HepG2 (cell line): ENCODE results near the gene MAPK12. TPM values are rescaled to one million over a fixed set of nuclear protein-coding genes. Genes with fewer than 3 reads are reported as not detected.

ENCODE experiments used
- FOXK1 ChIP-seq: sonication (generic); formaldehyde crosslinking; IDR thresholded peaks from 2 replicates; pipeline ENCODE4 v1.4.0; 2020; ENCODE audit warnings: low read depth, missing genetic modification reagents, borderline replicate concordance
- GATA4 ChIP-seq: sonication (generic); IDR thresholded peaks from 2 replicates; pipeline ENCODE4 v1.6.1; 2016; ENCODE audit warnings: antibody characterized with exemption, low read depth, borderline replicate concordance
- HDAC1 ChIP-seq: sonication (generic); formaldehyde crosslinking; IDR thresholded peaks from 2 replicates; pipeline ENCODE4 v1.5.1; 2020; ENCODE audit warnings: mild to moderate bottlenecking, missing genetic modification reagents
- NR2C2 ChIP-seq: sonication (generic); formaldehyde crosslinking; IDR thresholded peaks from 2 replicates; pipeline ENCODE4 v1.4.0; 2020; ENCODE audit warnings: missing genetic modification reagents, mild to moderate bottlenecking, moderate library complexity, borderline replicate concordance
- POLR2AphosphoS2 ChIP-seq: IDR thresholded peaks from 2 replicates; pipeline ENCODE4 v1.6.1; 2011; ENCODE audit warnings: low read depth, low read length, improper control_type of control experiment
- RELA ChIP-seq: sonication (generic); formaldehyde crosslinking; IDR thresholded peaks from 2 replicates; pipeline ENCODE4 v1.4.0; 2020; ENCODE audit warnings: missing genetic modification reagents
- RNF2 ChIP-seq: fragments of 450-650 bp; conservative IDR thresholded peaks from 2 replicates; pipeline ENCODE4 v1.6.1; 2016; ENCODE audit warnings: low read depth
- SCMH1 ChIP-seq: sonication (generic); formaldehyde crosslinking; IDR thresholded peaks from 2 replicates; pipeline ENCODE4 v1.9.0; 2021; ENCODE audit warnings: missing genetic modification reagents, mild to moderate bottlenecking, borderline replicate concordance
- ZBTB8A ChIP-seq: sonication (generic); formaldehyde crosslinking; IDR thresholded peaks from 2 replicates; pipeline ENCODE4 v1.4.0; 2020; ENCODE audit warnings: mild to moderate bottlenecking, low read depth, missing genetic modification reagents, borderline replicate concordance
- ZNF329 ChIP-seq: sonication (generic); formaldehyde crosslinking; IDR thresholded peaks from 2 replicates; pipeline ENCODE4 v1.9.0; 2021; ENCODE audit warnings: low read depth, mild to moderate bottlenecking, missing genetic modification reagents
- ZNF44 ChIP-seq: sonication (generic); formaldehyde crosslinking; IDR thresholded peaks from 2 replicates; pipeline ENCODE4 v1.5.1; 2020; ENCODE audit warnings: mild to moderate bottlenecking, missing genetic modification reagents
- ZNF724P ChIP-seq: sonication (generic); formaldehyde crosslinking; IDR thresholded peaks from 2 replicates; pipeline ENCODE4 v1.8.0; 2022; ENCODE audit warnings: missing genetic modification reagents, borderline replicate concordance
- ZSCAN22 ChIP-seq: sonication (generic); formaldehyde crosslinking; IDR thresholded peaks from 2 replicates; pipeline ENCODE4 v1.4.0; 2020; ENCODE audit warnings: mild to moderate bottlenecking, missing genetic modification reagents
- polyA plus RNA-seq, 8 experiments: library from polyadenylated mRNA; depleted of rRNA in 3 of 8; stranded (reverse) in 7 of 8; unstranded in 1 of 8; fragments of >200 nt; fragmentation: Illumina TruSeq in 4 of 8; extraction: Trizol in 4 of 8; gene quantifications; 2 replicates each; pipeline versions ENCODE4 v1.2.1 to v1.2.3, GENCODE V29; 2011 to 2016; ENCODE audit warnings: low read depth in 4 of 8, missing spikeins in 1 of 8, mixed read lengths in 1 of 8; ENCODE audit not compliant: insufficient read depth in 1 of 8
- total RNA-seq, 5 experiments: library from RNA; depleted of rRNA; stranded (reverse); fragments of >200 nt; fragmentation: Illumina TruSeq; extraction: Trizol; gene quantifications; 2 replicates each; pipeline ENCODE4 v1.2.3, GENCODE V29; 2016; ENCODE audit warnings: low read depth in 1 of 5
- TF ChIP-seq, protein P1 (sequence below), 2 experiments: sonication (generic) in 1 of 2; formaldehyde crosslinking in 1 of 2; IDR thresholded peaks; 2 replicates each; pipeline versions ENCODE4 v1.4.0 to v1.6.1; 2016 to 2020; ENCODE audit warnings: borderline replicate concordance in 1 of 2, low read depth in 1 of 2, mild to moderate bottlenecking in 1 of 2, missing genetic modification reagents in 1 of 2
- TF ChIP-seq, protein P2 (sequence below): sonication (generic); formaldehyde crosslinking; IDR thresholded peaks from 2 replicates; pipeline ENCODE4 v1.4.0; 2020; ENCODE audit warnings: missing genetic modification reagents
- TF ChIP-seq, protein P3 (sequence below): sonication (generic); formaldehyde crosslinking; IDR thresholded peaks from 2 replicates; pipeline ENCODE4 v1.9.0; 2021; ENCODE audit warnings: missing genetic modification reagents, borderline replicate concordance
- TF ChIP-seq, protein P4 (sequence below): sonication (generic); formaldehyde crosslinking; IDR thresholded peaks from 2 replicates; pipeline ENCODE4 v1.5.0; 2020; ENCODE audit warnings: missing genetic modification reagents

Gene MAPK12
- total and polyA plus RNA-seq, 2 of the 13 experiments (the other 11 are each of a cell fraction or from before 2014, with no cell fraction given) = 22.2 to 23.3 TPM

DNA sequence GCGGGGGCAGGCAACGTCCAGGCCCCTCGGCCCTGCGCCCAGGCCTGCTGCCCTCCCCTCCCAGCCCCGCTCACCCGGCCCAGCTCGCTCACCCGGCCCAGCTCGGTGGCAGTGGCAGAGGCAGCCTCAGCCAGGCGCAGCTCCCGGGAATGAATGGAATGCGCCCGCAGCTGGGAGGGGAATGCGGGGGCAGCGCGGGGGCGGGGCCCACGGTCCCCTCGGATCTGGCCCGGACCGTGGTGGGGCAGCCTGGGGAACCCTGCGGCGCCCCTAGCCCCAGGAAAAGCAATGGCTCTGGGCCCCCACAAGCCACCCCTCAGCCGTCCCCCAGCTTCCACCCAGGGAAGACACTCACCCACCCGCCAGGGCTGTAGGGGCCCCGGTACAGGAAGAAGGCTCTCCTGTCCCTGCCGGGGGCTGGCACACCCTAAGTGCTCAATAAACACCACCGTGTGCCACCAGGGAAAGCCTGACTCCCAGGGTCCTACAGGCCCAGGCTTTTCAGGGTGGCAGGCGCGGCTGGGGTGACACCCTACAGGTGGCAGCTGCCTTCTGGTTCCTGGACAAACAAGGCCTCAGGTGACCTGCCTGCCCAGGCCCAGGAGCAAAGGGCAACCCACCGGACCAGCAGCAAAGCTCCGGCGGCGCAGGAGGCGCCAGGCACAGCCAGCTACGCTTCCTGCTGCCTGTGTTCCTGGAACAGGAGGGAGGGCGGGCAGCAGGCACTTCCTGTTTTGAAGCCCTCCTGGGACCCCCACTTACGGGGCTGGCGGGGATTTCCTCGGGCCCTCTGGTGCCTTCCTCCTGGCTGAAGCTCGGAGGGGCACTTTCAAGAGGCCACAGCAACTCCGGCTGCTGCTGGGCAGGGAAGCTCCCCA, 32.2 kb upstream of the MAPK12 start (continued):
- TF ChIP-seq, protein P1, sequence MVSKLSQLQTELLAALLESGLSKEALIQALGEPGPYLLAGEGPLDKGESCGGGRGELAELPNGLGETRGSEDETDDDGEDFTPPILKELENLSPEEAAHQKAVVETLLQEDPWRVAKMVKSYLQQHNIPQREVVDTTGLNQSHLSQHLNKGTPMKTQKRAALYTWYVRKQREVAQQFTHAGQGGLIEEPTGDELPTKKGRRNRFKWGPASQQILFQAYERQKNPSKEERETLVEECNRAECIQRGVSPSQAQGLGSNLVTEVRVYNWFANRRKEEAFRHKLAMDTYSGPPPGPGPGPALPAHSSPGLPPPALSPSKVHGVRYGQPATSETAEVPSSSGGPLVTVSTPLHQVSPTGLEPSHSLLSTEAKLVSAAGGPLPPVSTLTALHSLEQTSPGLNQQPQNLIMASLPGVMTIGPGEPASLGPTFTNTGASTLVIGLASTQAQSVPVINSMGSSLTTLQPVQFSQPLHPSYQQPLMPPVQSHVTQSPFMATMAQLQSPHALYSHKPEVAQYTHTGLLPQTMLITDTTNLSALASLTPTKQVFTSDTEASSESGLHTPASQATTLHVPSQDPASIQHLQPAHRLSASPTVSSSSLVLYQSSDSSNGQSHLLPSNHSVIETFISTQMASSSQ (IDR thresholded peaks at IDR 0.05; ENCODE audit: low read depth) = no peak
- TF ChIP-seq, protein P1 (CRISPR knock-in tag; IDR thresholded peaks at IDR 0.05; ENCODE audit: borderline replicate concordance) = no peak
- TF ChIP-seq FOXK1 (peak; percentile 65; the same call in 1 of the 2 replicates), ZBTB8A (CRISPR knock-in tag) (no peak), SCMH1 (CRISPR knock-in tag) (no peak), ZNF724P (0 out of 2 replicates have a peak, but pooled peaks have one; percentile 72), HDAC1 (CRISPR knock-in tag) (peak; percentile 99), ZSCAN22 (CRISPR knock-in tag) (no peak), ZNF329 (CRISPR knock-in tag) (no peak), NR2C2 (CRISPR knock-in tag) (peak; percentile 65), RELA (0 out of 2 replicates have a peak, but pooled peaks have one; percentile 54), GATA4 (no peak), ZNF44 (CRISPR knock-in tag) (peak; percentile 37; the same call in 1 of the 2 replicates), RNF2 (no peak), POLR2AphosphoS2 (no peak)
- TF ChIP-seq, protein P2, sequence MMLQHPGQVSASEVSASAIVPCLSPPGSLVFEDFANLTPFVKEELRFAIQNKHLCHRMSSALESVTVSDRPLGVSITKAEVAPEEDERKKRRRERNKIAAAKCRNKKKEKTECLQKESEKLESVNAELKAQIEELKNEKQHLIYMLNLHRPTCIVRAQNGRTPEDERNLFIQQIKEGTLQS (CRISPR knock-in tag) = no peak
- TF ChIP-seq, protein P3, sequence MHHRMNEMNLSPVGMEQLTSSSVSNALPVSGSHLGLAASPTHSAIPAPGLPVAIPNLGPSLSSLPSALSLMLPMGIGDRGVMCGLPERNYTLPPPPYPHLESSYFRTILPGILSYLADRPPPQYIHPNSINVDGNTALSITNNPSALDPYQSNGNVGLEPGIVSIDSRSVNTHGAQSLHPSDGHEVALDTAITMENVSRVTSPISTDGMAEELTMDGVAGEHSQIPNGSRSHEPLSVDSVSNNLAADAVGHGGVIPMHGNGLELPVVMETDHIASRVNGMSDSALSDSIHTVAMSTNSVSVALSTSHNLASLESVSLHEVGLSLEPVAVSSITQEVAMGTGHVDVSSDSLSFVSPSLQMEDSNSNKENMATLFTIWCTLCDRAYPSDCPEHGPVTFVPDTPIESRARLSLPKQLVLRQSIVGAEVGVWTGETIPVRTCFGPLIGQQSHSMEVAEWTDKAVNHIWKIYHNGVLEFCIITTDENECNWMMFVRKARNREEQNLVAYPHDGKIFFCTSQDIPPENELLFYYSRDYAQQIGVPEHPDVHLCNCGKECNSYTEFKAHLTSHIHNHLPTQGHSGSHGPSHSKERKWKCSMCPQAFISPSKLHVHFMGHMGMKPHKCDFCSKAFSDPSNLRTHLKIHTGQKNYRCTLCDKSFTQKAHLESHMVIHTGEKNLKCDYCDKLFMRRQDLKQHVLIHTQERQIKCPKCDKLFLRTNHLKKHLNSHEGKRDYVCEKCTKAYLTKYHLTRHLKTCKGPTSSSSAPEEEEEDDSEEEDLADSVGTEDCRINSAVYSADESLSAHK (CRISPR knock-in tag) = no peak
- TF ChIP-seq, protein P4, sequence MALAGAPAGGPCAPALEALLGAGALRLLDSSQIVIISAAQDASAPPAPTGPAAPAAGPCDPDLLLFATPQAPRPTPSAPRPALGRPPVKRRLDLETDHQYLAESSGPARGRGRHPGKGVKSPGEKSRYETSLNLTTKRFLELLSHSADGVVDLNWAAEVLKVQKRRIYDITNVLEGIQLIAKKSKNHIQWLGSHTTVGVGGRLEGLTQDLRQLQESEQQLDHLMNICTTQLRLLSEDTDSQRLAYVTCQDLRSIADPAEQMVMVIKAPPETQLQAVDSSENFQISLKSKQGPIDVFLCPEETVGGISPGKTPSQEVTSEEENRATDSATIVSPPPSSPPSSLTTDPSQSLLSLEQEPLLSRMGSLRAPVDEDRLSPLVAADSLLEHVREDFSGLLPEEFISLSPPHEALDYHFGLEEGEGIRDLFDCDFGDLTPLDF (CRISPR knock-in tag) = peak; percentile 71; the same call in 1 of the 2 replicates
